Measurements from ENCODE around the gene RNU11. TPM values are rescaled to one million over a fixed set of nuclear protein-coding genes. Genes with fewer than 3 reads are reported as not detected.
A peak's percentile ranks its signal among the peaks of the same experiment; 100 is the strongest.

RNU11 gene
- total RNA-seq, 1 experiment from 2014 or later = not detected

DNA sequence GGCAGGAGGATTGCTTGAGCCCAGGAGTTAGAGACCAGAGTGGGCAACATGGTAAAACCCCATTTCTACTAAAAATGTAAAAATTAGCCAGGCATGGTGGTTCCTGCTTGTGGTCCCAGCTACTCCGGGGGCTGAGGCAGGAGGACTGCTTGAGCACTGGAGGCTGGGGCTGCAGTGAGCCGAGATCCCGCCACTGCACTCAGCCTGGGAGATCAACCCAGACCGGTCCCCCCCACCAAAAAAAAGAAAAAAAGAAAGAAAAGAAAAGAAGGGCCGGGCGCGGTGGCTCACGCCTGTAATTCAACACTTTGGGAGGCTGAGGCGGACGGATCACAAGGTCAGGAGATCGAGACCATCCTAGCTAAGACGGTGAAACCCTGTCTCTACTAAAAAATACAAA is 18.4 kb downstream of the RNU11 start:
- Mint-ChIP-seq H3K27me3 (ENCODE audit: low read depth) (no peaks in the 10 kb centered on the region; the same call in 1 of the 2 replicates), H3K4me3 (no peak overlapping the region; the same call in 1 of the 2 replicates), H3K27ac (no peak overlapping the region), H3K36me3 (no peaks in the 10 kb centered on the region), H3K9me3 (no peaks in the 10 kb centered on the region), H3K4me1 (peaks cover 21% of the 10 kb centered on the region)
- ATAC-seq = no peak
- ChIA-PET CTCF (no interaction called here), POLR2A (interaction anchor here (0.7 kb wide), 1 partner anchor 221 kb away, joined by 3 read pairs; no protein-coding TSS in a partner anchor)
- TF ChIP-seq, protein P1, sequence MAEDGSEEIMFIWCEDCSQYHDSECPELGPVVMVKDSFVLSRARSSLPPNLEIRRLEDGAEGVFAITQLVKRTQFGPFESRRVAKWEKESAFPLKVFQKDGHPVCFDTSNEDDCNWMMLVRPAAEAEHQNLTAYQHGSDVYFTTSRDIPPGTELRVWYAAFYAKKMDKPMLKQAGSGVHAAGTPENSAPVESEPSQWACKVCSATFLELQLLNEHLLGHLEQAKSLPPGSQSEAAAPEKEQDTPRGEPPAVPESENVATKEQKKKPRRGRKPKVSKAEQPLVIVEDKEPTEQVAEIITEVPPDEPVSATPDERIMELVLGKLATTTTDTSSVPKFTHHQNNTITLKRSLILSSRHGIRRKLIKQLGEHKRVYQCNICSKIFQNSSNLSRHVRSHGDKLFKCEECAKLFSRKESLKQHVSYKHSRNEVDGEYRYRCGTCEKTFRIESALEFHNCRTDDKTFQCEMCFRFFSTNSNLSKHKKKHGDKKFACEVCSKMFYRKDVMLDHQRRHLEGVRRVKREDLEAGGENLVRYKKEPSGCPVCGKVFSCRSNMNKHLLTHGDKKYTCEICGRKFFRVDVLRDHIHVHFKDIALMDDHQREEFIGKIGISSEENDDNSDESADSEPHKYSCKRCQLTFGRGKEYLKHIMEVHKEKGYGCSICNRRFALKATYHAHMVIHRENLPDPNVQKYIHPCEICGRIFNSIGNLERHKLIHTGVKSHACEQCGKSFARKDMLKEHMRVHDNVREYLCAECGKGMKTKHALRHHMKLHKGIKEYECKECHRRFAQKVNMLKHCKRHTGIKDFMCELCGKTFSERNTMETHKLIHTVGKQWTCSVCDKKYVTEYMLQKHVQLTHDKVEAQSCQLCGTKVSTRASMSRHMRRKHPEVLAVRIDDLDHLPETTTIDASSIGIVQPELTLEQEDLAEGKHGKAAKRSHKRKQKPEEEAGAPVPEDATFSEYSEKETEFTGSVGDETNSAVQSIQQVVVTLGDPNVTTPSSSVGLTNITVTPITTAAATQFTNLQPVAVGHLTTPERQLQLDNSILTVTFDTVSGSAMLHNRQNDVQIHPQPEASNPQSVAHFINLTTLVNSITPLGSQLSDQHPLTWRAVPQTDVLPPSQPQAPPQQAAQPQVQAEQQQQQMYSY (CRISPR knock-in tag; IDR thresholded peaks at IDR 0.05) = no peak
- TF ChIP-seq PRRX2 (CRISPR knock-in tag; IDR thresholded peaks at IDR 0.05) (no peak), TEAD1 (CRISPR knock-in tag; IDR thresholded peaks at IDR 0.05) (no peak)
- no peak for DNase-seq (ENCODE audit: low spot score)

DNA sequence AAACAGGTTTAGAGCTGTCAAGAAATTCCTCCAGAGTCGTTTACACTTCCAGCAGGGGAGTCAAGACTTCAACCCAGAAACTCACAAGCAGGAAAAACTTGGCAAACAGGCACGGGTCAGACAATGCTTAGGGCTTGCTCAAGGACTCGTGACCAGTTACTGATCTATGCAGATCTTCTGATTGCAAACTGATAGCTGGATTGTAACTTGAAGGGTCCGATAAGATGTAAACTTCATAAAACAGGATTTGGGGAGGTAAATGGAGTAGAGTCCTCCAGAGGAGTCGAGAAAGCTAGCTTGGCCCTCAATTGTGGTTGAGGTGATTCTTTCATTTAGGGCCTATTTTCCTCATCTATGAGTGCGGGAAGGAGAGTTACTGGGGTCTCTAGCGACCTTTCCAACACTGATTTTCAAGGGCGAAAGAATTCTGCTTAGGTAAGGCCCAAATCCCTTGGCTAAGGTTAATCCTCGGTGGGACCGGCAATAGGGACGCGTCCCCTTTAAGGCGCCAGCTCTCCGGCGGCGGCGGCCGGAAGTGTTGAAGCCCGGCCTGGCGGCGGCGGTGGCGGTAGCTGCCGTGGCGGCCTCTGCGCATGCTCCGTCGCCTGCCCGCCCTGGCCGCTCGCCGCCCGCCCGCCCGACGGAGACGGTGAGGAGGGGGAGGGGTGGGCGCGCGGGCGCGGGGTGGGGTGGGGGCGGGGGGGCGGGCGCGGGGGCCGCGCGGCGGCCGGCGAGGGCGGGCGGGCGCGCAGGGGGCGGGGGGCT is 20.0 kb downstream of the RNU11 start, which contains the start of gene GMEB1:
Gene GMEB1, plus strand, starts transcription at position 594 of the 765 bp plus-strand sequence. CDS start 14,829 bp downstream, outside the sequence.
- H3K4me1 Mint-ChIP-seq = peaks cover 21% of the 10 kb centered on the region
- peak within 1 kb of the TSS; percentile 87 for H3K4me3 Mint-ChIP-seq
- 0 out of 2 replicates have a peak, but pooled peaks have one; percentile 45 for TF ChIP-seq NFATC4 (CRISPR knock-in tag; IDR thresholded peaks at IDR 0.05)
- no peak for TF ChIP-seq ZNF396 (CRISPR knock-in tag; IDR thresholded peaks at IDR 0.05; ENCODE audit: borderline replicate concordance)
- peak within 1 kb of the TSS; percentile 99 for H3K27ac Mint-ChIP-seq
- H3K9me3 Mint-ChIP-seq = no peaks in the 10 kb centered on the region
- CTCF ChIA-PET = interaction anchor here (0.8 to 1.9 kb wide), 3 partner anchors 65 to 88 kb away, joined by 3 to 6 read pairs (median 4); partner anchors contain the start of gene YTHDF2
- POLR2A ChIA-PET = interaction anchor here (0.5 to 2.6 kb wide), 4 partner anchors 20 to 68 kb away, joined by 3 to 19 read pairs (median 11); partner anchors contain the start of genes RNU11, TAF12 and YTHDF2
- DNase-seq (ENCODE audit: low spot score) (peak; percentile 85), ATAC-seq (peak; percentile 73)
- peaks cover 2% of the 10 kb centered on the region; the same call in 1 of the 2 replicates for H3K36me3 Mint-ChIP-seq
- no peaks in the 10 kb centered on the region; the same call in 1 of the 2 replicates for H3K27me3 Mint-ChIP-seq (ENCODE audit: low read depth)

DNA sequence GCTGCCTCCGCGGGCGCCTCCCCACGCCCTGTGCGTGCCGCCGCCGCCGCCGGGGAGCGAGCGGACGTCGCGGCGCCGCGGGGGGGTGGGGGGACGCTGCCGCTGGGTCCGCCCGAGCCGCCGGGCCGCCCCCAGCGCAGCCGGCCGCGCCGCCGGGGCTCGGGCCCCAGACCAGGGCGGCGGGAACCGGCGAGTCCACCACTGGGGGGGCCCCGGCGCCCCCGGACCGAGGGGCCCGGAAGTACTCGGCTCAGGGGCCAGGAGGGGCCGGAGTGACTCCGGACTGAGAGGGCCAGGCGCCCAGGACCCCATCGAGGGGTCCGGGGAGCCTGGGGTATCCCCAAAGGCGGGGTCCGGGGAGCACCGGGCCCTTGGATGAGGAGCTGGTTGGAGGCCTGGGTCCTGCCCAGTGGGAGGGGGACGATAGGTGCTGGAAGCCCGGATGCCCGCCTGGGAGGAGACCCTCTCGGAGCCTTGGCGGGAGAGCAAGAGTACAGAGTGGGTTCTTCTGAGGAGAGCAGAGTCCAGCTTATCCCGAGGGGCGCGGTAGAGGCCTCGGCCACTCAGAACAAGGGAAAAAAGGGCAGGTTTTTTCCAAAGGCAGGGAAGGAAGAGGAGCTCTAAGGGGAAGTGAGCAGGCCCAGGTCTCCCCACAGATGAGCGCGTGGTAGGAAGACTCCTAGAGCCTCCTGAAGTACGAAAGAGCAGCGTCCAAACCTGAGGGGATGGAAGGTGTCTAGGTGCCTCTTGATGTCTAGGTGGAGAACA is 20.7 kb downstream of the RNU11 start:
- H3K9me3 Mint-ChIP-seq = no peaks in the 10 kb centered on the region
- peak; percentile 42 for ATAC-seq
- peaks cover 2% of the 10 kb centered on the region; the same call in 1 of the 2 replicates for H3K36me3 Mint-ChIP-seq
- CTCF ChIA-PET = interaction anchor here (1.3 to 1.9 kb wide), 3 partner anchors 66 to 208 kb away, joined by 4 to 6 read pairs (median 4); partner anchors contain the start of gene YTHDF2
- DNase-seq (ENCODE audit: low spot score) = peak; percentile 49
- peak overlapping the region; percentile 87 for H3K4me3 Mint-ChIP-seq
- peak overlapping the region; percentile 76 for H3K27ac Mint-ChIP-seq
- TF ChIP-seq SMAD3 (CRISPR knock-in tag; IDR thresholded peaks at IDR 0.05; ENCODE audit: borderline replicate concordance) = no peak
- TF ChIP-seq, protein P2, sequence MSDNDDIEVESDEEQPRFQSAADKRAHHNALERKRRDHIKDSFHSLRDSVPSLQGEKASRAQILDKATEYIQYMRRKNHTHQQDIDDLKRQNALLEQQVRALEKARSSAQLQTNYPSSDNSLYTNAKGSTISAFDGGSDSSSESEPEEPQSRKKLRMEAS (CRISPR knock-in tag; IDR thresholded peaks at IDR 0.05) = 0 out of 2 replicates have a peak, but pooled peaks have one; percentile 25
- TF ChIP-seq, protein P3, sequence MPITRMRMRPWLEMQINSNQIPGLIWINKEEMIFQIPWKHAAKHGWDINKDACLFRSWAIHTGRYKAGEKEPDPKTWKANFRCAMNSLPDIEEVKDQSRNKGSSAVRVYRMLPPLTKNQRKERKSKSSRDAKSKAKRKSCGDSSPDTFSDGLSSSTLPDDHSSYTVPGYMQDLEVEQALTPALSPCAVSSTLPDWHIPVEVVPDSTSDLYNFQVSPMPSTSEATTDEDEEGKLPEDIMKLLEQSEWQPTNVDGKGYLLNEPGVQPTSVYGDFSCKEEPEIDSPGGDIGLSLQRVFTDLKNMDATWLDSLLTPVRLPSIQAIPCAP (CRISPR knock-in tag; IDR thresholded peaks at IDR 0.05) = no peak
- no peak for TF ChIP-seq RORB (CRISPR knock-in tag; IDR thresholded peaks at IDR 0.05)
- TF ChIP-seq, protein P4, sequence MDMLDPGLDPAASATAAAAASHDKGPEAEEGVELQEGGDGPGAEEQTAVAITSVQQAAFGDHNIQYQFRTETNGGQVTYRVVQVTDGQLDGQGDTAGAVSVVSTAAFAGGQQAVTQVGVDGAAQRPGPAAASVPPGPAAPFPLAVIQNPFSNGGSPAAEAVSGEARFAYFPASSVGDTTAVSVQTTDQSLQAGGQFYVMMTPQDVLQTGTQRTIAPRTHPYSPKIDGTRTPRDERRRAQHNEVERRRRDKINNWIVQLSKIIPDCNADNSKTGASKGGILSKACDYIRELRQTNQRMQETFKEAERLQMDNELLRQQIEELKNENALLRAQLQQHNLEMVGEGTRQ (CRISPR knock-in tag; IDR thresholded peaks at IDR 0.05) = no peak
- H3K27me3 Mint-ChIP-seq (ENCODE audit: low read depth) = no peaks in the 10 kb centered on the region; the same call in 1 of the 2 replicates
- H3K4me1 Mint-ChIP-seq = peaks cover 18% of the 10 kb centered on the region
- POLR2A ChIA-PET = interaction anchor here (0.6 to 2.6 kb wide), 4 partner anchors 21 to 1362 kb away, joined by 5 to 19 read pairs (median 11); partner anchors contain the start of genes RNU11, TAF12 and YTHDF2
